Mesodermal cell (in vitro differentiated cells): Measurements from ENCODE around the gene SAA4.
"Not testable (repeated sequence)": the region's sequence is repeated elsewhere in the genome, so short reads cannot be mapped to it uniquely, and the experiment has no call there.

Source experiments
- H3K27ac ChIP-seq: 2 replicates; pipeline ENCODE4 v1.7.0; 2013; ENCODE audit warnings: mild to moderate bottlenecking, low read depth, low read length, moderate library complexity; ENCODE audit not compliant: severe bottlenecking
- H3K36me3 ChIP-seq: 2 replicates; pipeline ENCODE4 v1.7.1; 2013; ENCODE audit warnings: mild to moderate bottlenecking, low read length, moderate library complexity; ENCODE audit not compliant: control insufficient read depth, insufficient read depth
- H3K4me1 ChIP-seq: one replicate; pipeline ENCODE4 v1.7.1; 2013; ENCODE audit warnings: mild to moderate bottlenecking, low read length; ENCODE audit not compliant: insufficient read depth, control insufficient read depth, poor library complexity, severe bottlenecking
- H3K4me3 ChIP-seq: 2 replicates; pipeline ENCODE4 v1.7.0; 2013; ENCODE audit warnings: low read length, control low read depth, mild to moderate bottlenecking; ENCODE audit not compliant: insufficient read depth, poor library complexity, severe bottlenecking; ENCODE audit errors: extremely low read depth
- H3K9me3 ChIP-seq: 2 replicates; pipeline ENCODE4 v1.7.1; 2013; ENCODE audit warnings: mild to moderate bottlenecking, low read length, moderate library complexity; ENCODE audit not compliant: control insufficient read depth
- WGBS, 2 experiments: methylation state at CpG; one replicate each; pipeline ENCODE4 v1.1.5; 2013; ENCODE audit warnings: missing lambda C conversion rate in 2 of 2; ENCODE audit not compliant: insufficient coverage in 2 of 2; 5-methylcytosine and 5-hydroxymethylcytosine counted together

SAA4 gene

DNA sequence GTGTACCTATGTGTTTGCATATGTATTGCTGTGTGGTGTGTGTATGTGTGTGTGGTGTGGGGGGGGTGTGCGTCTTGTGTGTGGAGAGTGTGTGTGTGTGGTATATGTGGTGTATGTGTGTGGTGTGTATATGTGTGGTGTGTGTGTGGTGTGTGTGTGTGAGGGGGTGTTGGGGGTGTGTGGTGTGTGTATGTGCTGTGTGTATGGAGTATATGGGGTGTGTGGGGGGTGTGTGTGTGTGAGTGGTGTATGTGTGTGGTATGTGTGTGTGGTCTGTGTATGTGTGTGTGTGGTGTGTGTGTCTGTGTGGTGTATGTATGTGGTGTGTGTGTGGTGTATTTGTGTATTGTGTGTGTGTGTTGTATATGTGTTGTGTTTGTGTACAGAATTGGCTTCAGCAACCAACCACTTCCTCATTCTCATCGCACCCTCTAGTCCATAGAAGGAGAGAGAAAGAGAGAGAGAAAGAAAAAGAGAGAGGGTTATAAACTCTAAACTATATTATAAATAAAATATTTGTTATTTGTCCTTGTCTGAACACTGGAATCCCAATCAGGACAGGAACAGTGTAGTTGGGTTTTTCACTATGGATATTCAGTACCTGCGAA lies 13.7 kb downstream of the SAA4 start:
- H3K4me3 ChIP-seq: no peak overlapping the region
- no peaks in the 10 kb centered on the region for H3K4me1 ChIP-seq
- no peak overlapping the region for H3K27ac ChIP-seq
- 100% methylated on average over 1 to 2 of the region's 3 CpGs for WGBS, 2 experiments
- H3K36me3 ChIP-seq: no peaks in the 10 kb centered on the region
- no peaks in the 10 kb centered on the region for H3K9me3 ChIP-seq

GRCh38 chr11:18221274-18221876 lies 15.2 kb downstream of the SAA4 start:
- Histone ChIP-seq H3K27ac (no peak overlapping the region), H3K4me3 (no peak overlapping the region), H3K9me3 (no peaks in the 10 kb centered on the region), H3K4me1 (no peaks in the 10 kb centered on the region), H3K36me3 (no peaks in the 10 kb centered on the region)
- WGBS, 2 experiments: 91 to 97% methylated on average over 4 to 5 of the region's 5 CpGs

- 96 to 98% methylated on average over 23 to 28 of the region's 33 CpGs for WGBS, 2 experiments
- no peak overlapping the region for H3K4me3 ChIP-seq
- no peaks in the 10 kb centered on the region for H3K4me1 ChIP-seq
Observed at GRCh38 chr11:18209058-18209457, 27.5 kb downstream of the SAA4 start.

GRCh38 chr11:18204771-18205170 lies 31.8 kb downstream of the SAA4 start:
- H3K4me3 ChIP-seq: no peak overlapping the region
- H3K36me3 ChIP-seq: no peaks in the 10 kb centered on the region
- no peaks in the 10 kb centered on the region for H3K9me3 ChIP-seq
- no peaks in the 10 kb centered on the region for H3K4me1 ChIP-seq
- H3K27ac ChIP-seq: no peak overlapping the region

More at GRCh38 chr11:18209058-18209457, 27.5 kb downstream of the SAA4 start:
- Histone ChIP-seq H3K36me3 (no peaks in the 10 kb centered on the region), H3K27ac (no peak overlapping the region), H3K9me3 (no peaks in the 10 kb centered on the region)

GRCh38 chr11:18204220-18204619 lies 32.4 kb downstream of the SAA4 start:
- no peaks in the 10 kb centered on the region for H3K4me1 ChIP-seq
- H3K9me3 ChIP-seq: no peaks in the 10 kb centered on the region
- H3K4me3 ChIP-seq: no peak overlapping the region
- H3K27ac ChIP-seq: no peak overlapping the region
- H3K36me3 ChIP-seq: no peaks in the 10 kb centered on the region
- WGBS, 2 experiments: 88 to 93% methylated on average over 3 of the region's 3 CpGs

- Histone ChIP-seq H3K4me1 (no peaks in the 10 kb centered on the region), H3K36me3 (no peaks in the 10 kb centered on the region), H3K27ac (no peak overlapping the region), H3K9me3 (no peaks in the 10 kb centered on the region), H3K4me3 (no peak overlapping the region)
- 0% methylated on average over 2 to 6 of the region's 6 CpGs for WGBS, 2 experiments
Observed at GRCh38 chr11:18203723-18204122, 32.9 kb downstream of the SAA4 start.

- WGBS, 2 experiments: no CpG with 5 or more reads among the region's 3 CpGs
- H3K27ac ChIP-seq, H3K4me1 ChIP-seq, H3K4me3 ChIP-seq, H3K36me3 ChIP-seq, H3K9me3 ChIP-seq: not testable (repeated sequence)
Observed at GRCh38 chr11:18197738-18198137, 38.9 kb downstream of the SAA4 start.

DNA sequence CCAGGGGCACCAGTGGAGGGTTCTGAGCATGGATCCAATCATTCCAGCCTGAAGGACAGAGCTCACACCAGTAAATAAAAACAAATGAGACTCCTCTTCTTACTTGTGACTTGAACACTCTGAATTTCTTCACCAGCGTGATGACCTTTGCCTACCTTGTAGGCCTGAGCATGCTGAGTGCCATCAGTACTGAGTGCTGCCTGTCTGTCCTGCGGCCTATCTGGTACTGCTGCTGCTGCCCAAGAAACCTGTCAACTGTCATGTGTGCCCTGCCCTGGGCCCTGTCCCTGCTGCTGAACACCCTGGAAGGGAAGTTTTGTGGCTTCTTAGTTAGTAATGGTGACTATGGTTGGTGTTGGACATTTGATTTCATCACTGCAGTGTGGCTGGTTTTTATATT lies 40.1 kb downstream of the SAA4 start:
- Histone ChIP-seq H3K9me3 (no peaks in the 10 kb centered on the region), H3K27ac (no peak overlapping the region), H3K4me1 (no peaks in the 10 kb centered on the region), H3K4me3 (no peak overlapping the region), H3K36me3 (no peaks in the 10 kb centered on the region)
- WGBS, 2 experiments: 84 to 88% methylated on average over 1 to 2 of the region's 2 CpGs

- no peak overlapping the region for H3K4me3 ChIP-seq
- H3K27ac ChIP-seq: no peak overlapping the region
- H3K36me3 ChIP-seq: no peaks in the 10 kb centered on the region
- no peaks in the 10 kb centered on the region for H3K9me3 ChIP-seq
- WGBS, 2 experiments: 71 to 85% methylated on average over 1 of the region's 4 CpGs
- no peaks in the 10 kb centered on the region for H3K4me1 ChIP-seq
Observed at GRCh38 chr11:18193010-18193409, 43.6 kb downstream of the SAA4 start.

DNA sequence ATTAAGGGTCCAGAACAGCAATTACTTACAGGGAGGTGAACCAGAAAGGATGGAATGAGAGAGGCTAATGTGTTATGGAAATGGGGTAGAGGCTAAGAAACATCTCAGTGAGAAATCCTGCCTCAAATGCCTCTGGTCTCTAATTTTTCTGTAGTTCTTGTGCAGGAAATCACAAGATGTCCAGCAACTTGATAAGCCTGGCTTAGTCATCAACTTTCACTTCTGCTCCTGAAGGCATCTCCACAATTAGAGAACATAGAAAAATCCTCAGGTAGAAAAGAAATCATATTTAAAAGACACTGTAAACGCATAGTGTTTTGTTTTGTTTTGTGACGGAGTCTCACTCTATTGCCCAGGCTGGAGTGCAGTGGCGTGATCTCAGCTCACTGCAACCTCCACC lies 45.2 kb downstream of the SAA4 start:
- 100% methylated on average over 1 of the region's 3 CpGs; no CpG with 5 or more reads in 1 of the 2 experiments for WGBS, 2 experiments
- no peaks in the 10 kb centered on the region for H3K36me3 ChIP-seq
- no peak overlapping the region for H3K4me3 ChIP-seq
- no peaks in the 10 kb centered on the region for H3K4me1 ChIP-seq
- H3K27ac ChIP-seq: no peak overlapping the region
- no peaks in the 10 kb centered on the region for H3K9me3 ChIP-seq

GRCh38 chr11:18189476-18190245 lies 46.9 kb downstream of the SAA4 start:
- 92 to 95% methylated on average over 31 of the region's 34 CpGs for WGBS, 2 experiments
- H3K4me1 ChIP-seq, H3K27ac ChIP-seq, H3K9me3 ChIP-seq, H3K36me3 ChIP-seq, H3K4me3 ChIP-seq: not testable (repeated sequence)
